ENCODE measurements around the gene BTBD9. TPM values are rescaled to one million over a fixed set of nuclear protein-coding genes. Genes with fewer than 3 reads are reported as not detected.
A peak's percentile ranks its signal among the peaks of the same experiment; 100 is the strongest.

The BTBD9 gene
- total RNA-seq, 1 experiment from 2014 or later: 12.5 TPM

DNA sequence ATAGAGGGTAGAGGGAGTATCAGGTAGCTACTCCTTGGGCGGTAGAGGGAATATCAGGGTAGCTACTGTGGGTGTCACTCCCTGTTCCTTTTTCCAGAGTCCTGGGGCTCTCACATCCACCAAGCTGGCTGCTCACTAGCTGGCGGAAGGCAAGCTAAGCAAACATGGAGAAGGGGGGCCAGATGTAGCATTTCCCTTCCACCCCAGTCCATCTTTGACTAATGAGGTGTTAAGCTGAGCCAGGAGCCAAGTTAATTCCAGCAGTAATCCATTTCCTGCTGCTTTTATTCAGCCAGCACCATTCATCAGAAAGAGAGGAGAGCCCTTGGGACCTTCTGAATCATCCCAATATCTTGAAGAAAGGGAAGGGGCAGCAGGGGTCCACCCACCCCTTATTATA, 490.2 kb downstream of the BTBD9 start:
- no peak for DNase-seq (ENCODE audit: unreplicated experiment)
- ChIA-PET POLR2A (no interaction called here), CTCF (no interaction called here)
- H3K27me3 Mint-ChIP-seq (ENCODE audit: insufficient read depth, unreplicated experiment): no peaks in the 10 kb centered on the region
- H3K36me3 Mint-ChIP-seq (ENCODE audit: insufficient read depth, unreplicated experiment): peaks cover 40% of the 10 kb centered on the region
- H3K4me1 Mint-ChIP-seq (ENCODE audit: insufficient read depth, unreplicated experiment): peaks cover 13% of the 10 kb centered on the region
- TF ChIP-seq, protein P1, sequence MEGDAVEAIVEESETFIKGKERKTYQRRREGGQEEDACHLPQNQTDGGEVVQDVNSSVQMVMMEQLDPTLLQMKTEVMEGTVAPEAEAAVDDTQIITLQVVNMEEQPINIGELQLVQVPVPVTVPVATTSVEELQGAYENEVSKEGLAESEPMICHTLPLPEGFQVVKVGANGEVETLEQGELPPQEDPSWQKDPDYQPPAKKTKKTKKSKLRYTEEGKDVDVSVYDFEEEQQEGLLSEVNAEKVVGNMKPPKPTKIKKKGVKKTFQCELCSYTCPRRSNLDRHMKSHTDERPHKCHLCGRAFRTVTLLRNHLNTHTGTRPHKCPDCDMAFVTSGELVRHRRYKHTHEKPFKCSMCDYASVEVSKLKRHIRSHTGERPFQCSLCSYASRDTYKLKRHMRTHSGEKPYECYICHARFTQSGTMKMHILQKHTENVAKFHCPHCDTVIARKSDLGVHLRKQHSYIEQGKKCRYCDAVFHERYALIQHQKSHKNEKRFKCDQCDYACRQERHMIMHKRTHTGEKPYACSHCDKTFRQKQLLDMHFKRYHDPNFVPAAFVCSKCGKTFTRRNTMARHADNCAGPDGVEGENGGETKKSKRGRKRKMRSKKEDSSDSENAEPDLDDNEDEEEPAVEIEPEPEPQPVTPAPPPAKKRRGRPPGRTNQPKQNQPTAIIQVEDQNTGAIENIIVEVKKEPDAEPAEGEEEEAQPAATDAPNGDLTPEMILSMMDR (IDR thresholded peaks at IDR 0.05; ENCODE audit: unreplicated experiment): no peak
- no peak overlapping the region for H3K27ac Mint-ChIP-seq (ENCODE audit: low read depth, unreplicated experiment)
- H3K4me3 Mint-ChIP-seq (ENCODE audit: unreplicated experiment): no peak overlapping the region
- intact Hi-C loops (cut with micrococcal nuclease): no loop called here
- H3K9me3 Mint-ChIP-seq (ENCODE audit: unreplicated experiment): no peaks in the 10 kb centered on the region
- no TSS peak for BruUV-seq (replicated peaks)

DNA sequence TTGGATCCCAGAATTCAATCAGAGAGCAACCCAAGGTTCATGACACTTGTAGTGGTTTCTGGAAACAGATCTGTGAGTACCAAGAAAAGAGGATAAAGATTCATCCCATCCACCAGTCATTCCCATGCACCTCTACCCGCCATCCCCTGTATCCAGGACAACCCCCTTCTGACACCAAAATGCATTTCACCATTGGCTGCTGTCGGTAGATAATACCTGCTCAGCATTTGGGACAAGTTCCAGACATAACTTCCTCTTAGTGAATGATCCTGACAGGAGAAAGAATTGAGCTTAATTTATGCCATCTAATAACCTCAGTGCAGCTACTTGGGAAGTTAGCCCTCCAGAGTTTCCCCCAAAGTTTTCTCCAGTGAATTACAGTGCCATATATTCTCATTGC, 491.1 kb downstream of the BTBD9 start:
- BruUV-seq (replicated peaks): no TSS peak
- TF ChIP-seq, protein P1 (IDR thresholded peaks at IDR 0.05; ENCODE audit: unreplicated experiment): no peak
- ChIA-PET CTCF (no interaction called here), POLR2A (no interaction called here)
- no peak for DNase-seq (ENCODE audit: unreplicated experiment)
- Mint-ChIP-seq H3K9me3 (ENCODE audit: unreplicated experiment) (no peaks in the 10 kb centered on the region), H3K4me3 (ENCODE audit: unreplicated experiment) (no peak overlapping the region), H3K27me3 (ENCODE audit: insufficient read depth, unreplicated experiment) (no peaks in the 10 kb centered on the region), H3K4me1 (ENCODE audit: insufficient read depth, unreplicated experiment) (peaks cover 13% of the 10 kb centered on the region), H3K36me3 (ENCODE audit: insufficient read depth, unreplicated experiment) (peaks cover 40% of the 10 kb centered on the region), H3K27ac (ENCODE audit: low read depth, unreplicated experiment) (no peak overlapping the region)
- intact Hi-C loops (cut with micrococcal nuclease): no loop called here

DNA sequence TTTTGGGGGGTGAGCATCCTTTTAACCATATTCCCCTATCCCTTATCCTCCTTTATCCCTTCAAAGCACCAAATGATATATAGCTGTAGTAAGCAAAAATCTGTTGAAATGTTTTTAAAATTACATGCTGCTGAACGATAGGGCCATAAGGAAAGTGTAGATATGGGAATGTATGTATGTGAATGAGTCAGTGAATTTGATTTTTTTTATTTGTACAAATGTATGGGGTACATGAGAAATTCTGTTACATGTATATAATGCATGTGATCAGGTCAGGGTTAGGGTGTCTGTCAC, 493.0 kb downstream of the BTBD9 start:
- Mint-ChIP-seq H3K27me3 (ENCODE audit: insufficient read depth, unreplicated experiment) (no peaks in the 10 kb centered on the region), H3K36me3 (ENCODE audit: insufficient read depth, unreplicated experiment) (peaks cover 28% of the 10 kb centered on the region)
- intact Hi-C loops (cut with micrococcal nuclease): no loop called here

DNA sequence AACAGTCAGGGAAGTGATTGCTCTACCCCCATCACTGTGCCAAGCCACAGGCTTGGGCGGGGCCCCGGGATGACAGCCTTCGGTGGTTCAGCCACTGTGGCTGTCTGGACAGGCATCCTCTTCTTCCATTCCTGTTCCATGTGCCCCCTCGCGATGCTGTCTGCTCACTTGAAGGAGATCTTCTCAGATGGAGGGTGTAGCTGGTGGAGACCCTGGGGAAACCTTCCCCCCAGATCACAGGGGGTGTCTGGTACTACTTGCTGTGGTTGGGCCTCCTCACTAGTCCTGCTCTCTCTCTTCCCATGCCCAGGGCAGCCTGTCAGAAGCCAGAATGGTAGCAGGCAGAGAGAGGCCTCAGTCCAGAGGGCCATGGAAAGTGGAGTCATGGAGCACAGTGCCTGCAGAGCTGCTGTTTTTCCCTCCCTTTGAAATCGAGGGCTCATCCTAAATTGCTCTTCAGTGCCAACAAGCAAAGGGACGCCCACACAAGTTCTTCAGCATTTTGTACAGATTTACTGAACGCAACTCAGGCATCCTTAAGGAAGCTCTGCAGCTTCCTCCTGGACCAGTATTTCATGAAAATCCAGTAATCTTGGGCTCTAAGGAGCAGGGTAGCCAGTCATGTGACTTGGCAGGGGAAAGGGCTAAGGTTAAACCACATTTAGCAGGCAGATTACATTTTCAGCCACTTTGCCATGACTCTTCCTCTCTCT, 493.6 kb downstream of the BTBD9 start:
- CTCF ChIA-PET: no interaction called here
- DNase-seq (ENCODE audit: unreplicated experiment): peak; percentile 6
- Mint-ChIP-seq H3K27ac (ENCODE audit: low read depth, unreplicated experiment) (no peak overlapping the region), H3K4me3 (ENCODE audit: unreplicated experiment) (no peak overlapping the region), H3K4me1 (ENCODE audit: insufficient read depth, unreplicated experiment) (peaks cover 13% of the 10 kb centered on the region), H3K27me3 (ENCODE audit: insufficient read depth, unreplicated experiment) (no peaks in the 10 kb centered on the region), H3K9me3 (ENCODE audit: unreplicated experiment) (no peaks in the 10 kb centered on the region), H3K36me3 (ENCODE audit: insufficient read depth, unreplicated experiment) (peaks cover 28% of the 10 kb centered on the region)
- intact Hi-C loops (cut with micrococcal nuclease): no loop called here
- TF ChIP-seq, protein P1 (IDR thresholded peaks at IDR 0.05; ENCODE audit: unreplicated experiment): no peak
- POLR2A ChIA-PET: interaction anchor here (0.6 kb wide), 1 partner anchor 679 kb away, joined by 4 read pairs; no protein-coding TSS in a partner anchor
- no TSS peak for BruUV-seq (replicated peaks)

More for the DNA sequence above, 493.0 kb downstream of the BTBD9 start:
- no peaks in the 10 kb centered on the region for H3K9me3 Mint-ChIP-seq (ENCODE audit: unreplicated experiment)
- CTCF ChIA-PET: no interaction called here
- no peak for DNase-seq (ENCODE audit: unreplicated experiment)
- no TSS peak for BruUV-seq (replicated peaks)
- peaks cover 13% of the 10 kb centered on the region for H3K4me1 Mint-ChIP-seq (ENCODE audit: insufficient read depth, unreplicated experiment)
- H3K27ac Mint-ChIP-seq (ENCODE audit: low read depth, unreplicated experiment): no peak overlapping the region
- no peak overlapping the region for H3K4me3 Mint-ChIP-seq (ENCODE audit: unreplicated experiment)
- POLR2A ChIA-PET: no interaction called here
- TF ChIP-seq, protein P1 (IDR thresholded peaks at IDR 0.05; ENCODE audit: unreplicated experiment): no peak
